ENCODE measurements around the gene PRRT2.
"Not testable (repeated sequence)": the region's sequence is repeated elsewhere in the genome, so short reads cannot be mapped to it uniquely, and the experiment has no call there.

Gene PRRT2

DNA sequence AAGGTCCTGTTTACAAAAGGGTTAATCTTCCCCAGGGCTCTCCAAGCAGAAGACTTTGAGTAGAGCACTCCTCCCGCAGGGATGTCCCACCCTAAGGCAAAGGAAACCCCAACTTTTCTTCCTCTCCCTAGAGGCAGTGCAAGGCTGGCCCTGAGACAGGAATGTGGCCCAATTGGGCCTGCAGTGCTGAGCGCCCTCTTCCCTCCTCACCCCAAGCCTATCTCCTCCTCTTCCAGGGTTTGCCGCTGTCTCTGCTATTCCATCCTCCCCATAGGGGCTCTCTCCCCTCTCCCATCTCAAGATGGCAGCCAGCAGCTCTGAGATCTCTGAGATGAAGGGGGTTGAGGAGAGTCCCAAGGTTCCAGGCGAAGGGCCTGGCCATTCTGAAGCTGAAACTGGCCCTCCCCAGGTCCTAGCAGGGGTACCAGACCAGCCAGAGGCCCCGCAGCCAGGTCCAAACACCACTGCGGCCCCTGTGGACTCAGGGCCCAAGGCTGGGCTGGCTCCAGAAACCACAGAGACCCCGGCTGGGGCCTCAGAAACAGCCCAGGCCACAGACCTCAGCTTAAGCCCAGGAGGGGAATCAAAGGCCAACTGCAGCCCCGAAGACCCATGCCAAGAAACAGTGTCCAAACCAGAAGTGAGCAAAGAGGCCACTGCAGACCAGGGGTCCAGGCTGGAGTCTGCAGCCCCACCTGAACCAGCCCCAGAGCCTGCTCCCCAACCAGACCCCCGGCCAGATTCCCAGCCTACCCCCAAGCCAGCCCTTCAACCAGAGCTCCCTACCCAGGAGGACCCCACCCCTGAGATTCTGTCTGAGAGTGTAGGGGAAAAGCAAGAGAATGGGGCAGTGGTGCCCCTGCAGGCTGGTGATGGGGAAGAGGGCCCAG is 1.0 kb downstream of the PRRT2 start:
- DNase-seq (ENCODE audit: low spot score) = no peak

DNA sequence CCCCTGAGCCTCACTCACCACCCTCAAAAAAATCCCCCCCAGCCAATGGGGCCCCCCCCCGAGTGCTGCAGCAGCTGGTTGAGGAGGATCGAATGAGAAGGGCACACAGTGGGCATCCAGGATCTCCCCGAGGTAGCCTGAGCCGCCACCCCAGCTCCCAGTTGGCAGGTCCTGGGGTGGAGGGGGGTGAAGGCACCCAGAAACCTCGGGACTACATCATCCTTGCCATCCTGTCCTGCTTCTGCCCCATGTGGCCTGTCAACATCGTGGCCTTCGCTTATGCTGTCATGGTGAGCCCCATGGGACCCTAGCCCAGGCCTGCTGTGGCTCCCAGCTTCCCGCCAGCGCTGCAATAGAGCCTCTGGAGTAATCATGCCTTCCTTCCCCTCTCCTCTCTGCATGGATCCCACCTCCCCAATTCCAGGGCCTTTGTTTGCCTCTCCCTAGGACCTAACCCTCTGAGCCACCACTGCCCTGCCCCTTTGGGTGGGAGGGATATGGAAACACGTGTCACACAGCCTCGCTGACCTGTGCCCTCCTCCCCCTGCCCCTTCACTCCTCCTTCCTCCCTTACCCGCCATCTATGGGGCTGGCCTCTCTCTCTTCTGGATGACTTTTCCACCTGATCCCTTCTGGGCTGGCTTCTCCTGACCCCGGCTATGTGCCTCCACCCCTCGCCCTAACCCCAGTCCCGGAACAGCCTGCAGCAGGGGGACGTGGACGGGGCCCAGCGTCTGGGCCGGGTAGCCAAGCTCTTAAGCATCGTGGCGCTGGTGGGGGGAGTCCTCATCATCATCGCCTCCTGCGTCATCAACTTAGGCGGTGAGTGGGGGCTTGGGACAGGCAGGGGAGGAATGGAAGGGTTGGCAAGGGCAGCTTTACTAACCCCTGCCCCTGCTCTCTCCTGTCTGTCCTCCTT is 1.9 kb downstream of the PRRT2 start:
- DNase-seq (ENCODE audit: low spot score) = no peak

DNA sequence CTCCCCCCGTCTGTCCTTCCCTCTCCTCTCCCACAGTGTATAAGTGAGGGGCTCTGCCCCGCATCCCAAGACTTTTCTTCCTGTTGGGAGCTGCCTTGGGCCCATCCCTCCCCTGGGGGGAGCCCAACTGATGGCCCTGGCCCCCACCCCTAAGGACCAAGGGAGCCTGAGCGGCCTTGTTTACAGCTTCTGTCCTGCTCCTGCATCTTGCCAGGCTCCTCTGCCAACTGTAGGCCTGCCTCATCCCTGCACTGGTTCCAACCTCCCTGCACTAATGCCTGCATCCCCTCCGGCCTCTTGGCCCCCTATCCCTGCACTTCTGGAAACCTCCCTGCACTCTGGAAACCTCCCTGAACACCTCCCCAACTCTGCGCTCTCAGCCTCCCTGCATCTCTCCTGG is 2.6 kb downstream of the PRRT2 start:
- DNase-seq (ENCODE audit: low spot score) = no peak

- DNase-seq (ENCODE audit: low spot score) = no peak
These were observed 3.2 kb downstream of the PRRT2 start for GRCh38 chr16:29815032-29815721.

GRCh38 chr16:29815793-29816693 is 4.0 kb downstream of the PRRT2 start, which contains the start of gene PAGR1:
TSS of gene PAGR1 (plus strand) at chr16:29816152. CDS start at chr16:29816526, 374 bp downstream.
- peak; percentile 100 for DNase-seq (ENCODE audit: low spot score)

DNA sequence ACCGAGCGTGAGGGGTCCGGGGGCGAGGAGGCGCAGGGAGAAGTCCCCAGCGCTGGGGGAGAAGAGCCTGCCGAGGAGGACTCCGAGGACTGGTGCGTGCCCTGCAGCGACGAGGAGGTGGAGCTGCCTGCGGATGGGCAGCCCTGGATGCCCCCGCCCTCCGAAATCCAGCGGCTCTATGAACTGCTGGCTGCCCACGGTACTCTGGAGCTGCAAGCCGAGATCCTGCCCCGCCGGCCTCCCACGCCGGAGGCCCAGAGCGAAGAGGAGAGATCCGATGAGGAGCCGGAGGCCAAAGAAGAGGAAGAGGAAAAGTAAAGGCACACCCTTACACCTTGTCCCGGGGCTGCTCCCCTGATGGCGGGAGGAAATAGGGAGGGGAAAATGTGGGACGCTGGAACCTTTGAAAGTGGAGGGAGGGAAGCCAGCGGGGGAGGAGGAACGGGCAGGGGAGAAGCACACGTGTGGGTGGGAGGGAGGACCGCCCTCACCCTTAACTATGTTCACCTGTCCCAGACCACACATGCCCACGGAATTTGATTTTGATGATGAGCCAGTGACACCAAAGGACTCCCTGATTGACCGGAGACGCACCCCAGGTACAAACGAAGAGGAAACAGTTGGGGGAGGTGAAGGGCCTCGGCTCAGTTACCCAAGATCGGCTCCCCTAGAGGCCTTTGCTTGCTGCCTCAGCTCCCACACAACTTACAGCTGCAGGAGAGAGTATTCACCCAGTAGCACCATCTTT is 4.9 kb downstream of the PRRT2 start:
- peak; percentile 63 for DNase-seq (ENCODE audit: low spot score)

- no peak for DNase-seq (ENCODE audit: low spot score)
These were observed 6.1 kb downstream of the PRRT2 start for GRCh38 chr16:29818082-29818481.

GRCh38 chr16:29819506-29819905 is 7.5 kb downstream of the PRRT2 start:
- DNase-seq (ENCODE audit: low spot score) = no peak

- DNase-seq (ENCODE audit: low spot score) = peak; percentile 61
These were observed 8.3 kb downstream of the PRRT2 start, which contains the start of gene MVP for GRCh38 chr16:29820271-29820701. TSS of gene MVP (plus strand) at chr16:29820462. CDS start at chr16:29830550, 10,088 bp downstream.

DNA sequence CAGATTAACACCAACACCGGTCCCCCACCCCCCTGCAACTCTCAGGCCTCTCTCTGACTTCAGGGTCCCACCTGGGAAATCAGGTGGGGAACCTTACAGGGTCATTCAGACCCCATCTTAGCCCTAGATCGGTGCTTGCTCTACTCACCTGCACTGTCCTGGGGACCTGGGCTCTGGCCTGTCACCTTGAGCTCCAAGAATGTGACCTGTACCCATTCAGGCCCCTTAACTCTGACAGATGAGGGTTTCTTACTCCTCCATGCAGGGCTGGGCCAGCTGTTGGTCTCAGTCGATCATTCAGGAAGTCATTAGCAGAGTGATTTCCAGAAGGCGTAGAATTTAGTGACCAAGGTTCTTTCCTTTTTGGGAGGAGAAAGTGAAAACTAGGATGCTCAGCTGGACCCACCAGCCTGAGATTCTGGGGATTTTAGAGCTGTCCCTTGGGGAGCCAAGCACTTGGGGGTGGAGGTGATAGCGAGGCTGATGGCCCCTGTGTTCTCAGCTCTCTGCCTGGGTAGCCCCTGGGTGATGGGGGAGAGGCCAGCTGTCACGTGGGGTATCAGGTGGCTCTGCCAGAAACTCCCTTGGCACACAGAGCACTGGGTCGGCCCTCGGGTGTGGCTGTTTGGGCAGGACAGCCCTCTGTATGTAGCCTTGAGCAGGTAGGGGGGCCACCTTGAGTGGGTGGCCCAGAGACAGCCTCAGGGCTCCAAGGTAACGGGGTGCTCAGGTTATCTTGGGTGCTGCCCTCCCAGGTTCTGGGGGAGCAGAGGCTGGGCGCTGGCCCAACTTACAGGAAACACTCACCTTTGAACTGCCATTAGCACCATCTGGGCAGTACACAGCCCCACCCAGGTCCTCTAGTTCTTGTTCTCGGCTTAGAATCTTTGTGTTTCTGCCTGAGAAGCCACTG is 9.0 kb downstream of the PRRT2 start:
- peak; percentile 58 for DNase-seq (ENCODE audit: low spot score)

- DNase-seq (ENCODE audit: low spot score) = peak; percentile 55
These were observed 9.7 kb downstream of the PRRT2 start for GRCh38 chr16:29821643-29822115.

GRCh38 chr16:29824589-29825144 is 12.7 kb downstream of the PRRT2 start:
- peak; percentile 68 for DNase-seq (ENCODE audit: low spot score)

- peak; percentile 78 for DNase-seq (ENCODE audit: low spot score)
These were observed 13.4 kb downstream of the PRRT2 start for GRCh38 chr16:29825145-29826044.

- DNase-seq (ENCODE audit: low spot score) = no peak
These were observed 14.3 kb downstream of the PRRT2 start for GRCh38 chr16:29826342-29826695.

- DNase-seq (ENCODE audit: low spot score) = no peak
These were observed 18.8 kb downstream of the PRRT2 start for GRCh38 chr16:29830774-29831173.

- no peak for DNase-seq (ENCODE audit: low spot score)
These were observed 19.5 kb downstream of the PRRT2 start for GRCh38 chr16:29831490-29831889.

DNA sequence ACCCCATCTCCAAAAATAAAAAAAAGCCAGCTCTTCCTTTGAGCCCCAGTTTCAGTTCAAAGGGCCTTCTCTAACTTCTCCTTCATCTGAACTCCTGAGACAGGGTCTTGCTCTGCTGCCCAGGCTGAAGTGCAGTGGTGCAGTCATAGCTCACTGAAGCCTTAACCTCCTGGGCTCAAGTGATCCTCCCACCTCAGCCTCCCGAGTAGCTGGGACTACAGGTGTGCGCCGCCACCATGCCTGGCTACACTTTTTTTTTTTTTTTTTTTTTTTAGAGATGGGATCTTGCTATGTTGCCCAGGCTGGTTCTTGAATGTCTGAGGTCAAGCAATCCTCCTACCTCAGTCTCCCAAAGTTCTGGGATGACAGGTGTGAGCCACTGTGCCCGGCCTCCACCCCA is 21.2 kb downstream of the PRRT2 start:
- DNase-seq (ENCODE audit: low spot score) = not testable (repeated sequence)

- DNase-seq (ENCODE audit: low spot score) = no peak
These were observed 22.1 kb downstream of the PRRT2 start for GRCh38 chr16:29834079-29834478.
